ENCODE measurements around the gene ZNF211. TPM values are rescaled to one million over a fixed set of nuclear protein-coding genes. Genes with fewer than 3 reads are reported as not detected.

ZNF211 gene
- total RNA-seq, 1 donor, result 11.7 TPM

DNA sequence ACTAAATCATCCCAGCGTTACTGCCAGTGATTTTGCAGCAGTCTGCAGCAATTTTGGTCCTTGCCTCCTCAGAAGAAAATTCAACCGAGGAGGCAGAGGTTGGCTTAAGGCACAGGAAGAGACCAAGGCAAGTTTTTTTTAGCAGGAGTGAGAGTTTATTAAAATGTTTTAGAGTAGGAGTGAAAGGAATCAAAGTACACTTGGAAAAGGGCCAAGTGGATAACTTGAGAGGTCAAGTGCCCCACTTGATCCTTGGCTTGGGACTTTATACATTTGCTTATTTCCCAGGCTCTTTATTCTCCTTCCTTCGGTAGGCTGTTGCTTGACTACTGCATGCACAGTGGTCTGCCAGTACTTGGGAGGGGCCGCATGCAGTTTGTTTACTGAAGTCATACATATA is 21.9 kb upstream of the ZNF211 start:
- TF ChIP-seq, protein P1, sequence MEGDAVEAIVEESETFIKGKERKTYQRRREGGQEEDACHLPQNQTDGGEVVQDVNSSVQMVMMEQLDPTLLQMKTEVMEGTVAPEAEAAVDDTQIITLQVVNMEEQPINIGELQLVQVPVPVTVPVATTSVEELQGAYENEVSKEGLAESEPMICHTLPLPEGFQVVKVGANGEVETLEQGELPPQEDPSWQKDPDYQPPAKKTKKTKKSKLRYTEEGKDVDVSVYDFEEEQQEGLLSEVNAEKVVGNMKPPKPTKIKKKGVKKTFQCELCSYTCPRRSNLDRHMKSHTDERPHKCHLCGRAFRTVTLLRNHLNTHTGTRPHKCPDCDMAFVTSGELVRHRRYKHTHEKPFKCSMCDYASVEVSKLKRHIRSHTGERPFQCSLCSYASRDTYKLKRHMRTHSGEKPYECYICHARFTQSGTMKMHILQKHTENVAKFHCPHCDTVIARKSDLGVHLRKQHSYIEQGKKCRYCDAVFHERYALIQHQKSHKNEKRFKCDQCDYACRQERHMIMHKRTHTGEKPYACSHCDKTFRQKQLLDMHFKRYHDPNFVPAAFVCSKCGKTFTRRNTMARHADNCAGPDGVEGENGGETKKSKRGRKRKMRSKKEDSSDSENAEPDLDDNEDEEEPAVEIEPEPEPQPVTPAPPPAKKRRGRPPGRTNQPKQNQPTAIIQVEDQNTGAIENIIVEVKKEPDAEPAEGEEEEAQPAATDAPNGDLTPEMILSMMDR (IDR thresholded peaks at IDR 0.05; ENCODE audit: insufficient read depth, low read depth, low read length), result no peak
- no peak overlapping the region for H3K4me3 ChIP-seq (ENCODE audit: low read depth, low read length)
- no peak for DNase-seq (ENCODE audit: low read depth)

DNA sequence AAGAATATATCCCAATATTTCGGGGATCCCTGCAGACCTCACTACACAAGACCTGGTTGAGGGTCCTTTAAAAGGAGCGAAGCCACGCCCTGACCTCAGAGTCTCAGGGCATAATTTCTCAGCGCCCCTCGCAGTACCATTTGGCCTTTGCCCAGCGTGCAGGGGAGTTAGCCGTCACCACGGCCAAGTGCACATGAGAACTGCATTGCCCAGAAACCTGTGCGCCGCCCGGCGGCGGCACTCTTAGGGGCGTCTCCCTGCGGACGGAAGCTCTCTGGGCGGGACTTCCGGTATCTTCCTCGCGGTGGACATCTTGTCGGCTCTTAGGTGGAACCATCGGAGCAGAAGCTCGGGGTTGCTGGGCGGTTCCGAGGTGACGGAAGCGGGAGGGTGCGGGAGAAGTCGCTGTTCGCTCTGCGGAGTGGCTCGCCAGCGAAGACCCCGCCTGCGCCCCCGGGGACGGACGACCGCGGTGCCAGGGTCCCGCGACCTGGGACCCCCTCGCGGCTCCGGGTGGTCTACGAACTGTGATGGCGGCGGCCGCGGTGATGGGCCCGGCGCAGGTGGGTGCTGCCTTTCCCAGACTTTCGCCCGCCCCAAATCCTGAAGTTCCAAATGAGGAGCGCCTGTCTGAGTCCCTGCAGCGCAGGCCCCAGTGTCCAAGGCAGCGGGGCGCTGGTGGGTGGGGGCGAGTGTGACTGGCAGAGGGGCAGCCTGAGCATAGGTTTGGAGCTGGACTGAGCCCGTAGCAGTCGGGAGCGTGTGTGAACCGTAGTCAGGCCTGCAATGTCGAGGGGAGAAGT is 18.8 kb upstream of the ZNF211 start, which contains the start of gene ZNF134:
Gene ZNF134 (plus strand): TSS at position 302 of the 803 bp plus-strand sequence. CDS start 5,227 bp downstream, outside the sequence.
- peak; percentile 89 for DNase-seq (ENCODE audit: low read depth)
- TF ChIP-seq, protein P1 (IDR thresholded peaks at IDR 0.05; ENCODE audit: insufficient read depth, low read depth, low read length), result peak; percentile 52
- peak within 1 kb of the TSS; percentile 98 for H3K4me3 ChIP-seq (ENCODE audit: low read depth, low read length)

DNA sequence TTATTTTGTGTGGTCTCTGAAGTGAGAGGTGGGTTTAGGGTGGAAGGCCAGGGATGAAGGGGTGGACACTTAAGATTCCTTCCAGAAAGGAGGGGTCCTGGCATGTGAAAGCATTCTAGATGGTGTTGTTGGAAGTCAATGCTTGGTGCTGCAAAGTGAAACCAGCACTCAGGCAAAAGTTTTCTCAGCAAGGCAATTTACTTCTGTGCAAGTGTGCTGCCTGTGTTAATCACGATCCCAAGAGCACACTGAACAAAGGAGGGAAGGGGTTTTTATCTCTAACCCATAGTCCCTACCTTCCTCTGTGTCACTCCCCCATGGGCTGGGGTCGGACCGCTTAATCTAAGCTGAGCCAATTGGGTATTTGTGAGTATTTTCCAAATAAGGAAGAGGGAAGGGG is 17.6 kb upstream of the ZNF211 start:
- H3K4me3 ChIP-seq (ENCODE audit: low read depth, low read length), result peak overlapping the region; percentile 98
- no peak for DNase-seq (ENCODE audit: low read depth)
- TF ChIP-seq, protein P1 (IDR thresholded peaks at IDR 0.05; ENCODE audit: insufficient read depth, low read depth, low read length), result no peak

DNA sequence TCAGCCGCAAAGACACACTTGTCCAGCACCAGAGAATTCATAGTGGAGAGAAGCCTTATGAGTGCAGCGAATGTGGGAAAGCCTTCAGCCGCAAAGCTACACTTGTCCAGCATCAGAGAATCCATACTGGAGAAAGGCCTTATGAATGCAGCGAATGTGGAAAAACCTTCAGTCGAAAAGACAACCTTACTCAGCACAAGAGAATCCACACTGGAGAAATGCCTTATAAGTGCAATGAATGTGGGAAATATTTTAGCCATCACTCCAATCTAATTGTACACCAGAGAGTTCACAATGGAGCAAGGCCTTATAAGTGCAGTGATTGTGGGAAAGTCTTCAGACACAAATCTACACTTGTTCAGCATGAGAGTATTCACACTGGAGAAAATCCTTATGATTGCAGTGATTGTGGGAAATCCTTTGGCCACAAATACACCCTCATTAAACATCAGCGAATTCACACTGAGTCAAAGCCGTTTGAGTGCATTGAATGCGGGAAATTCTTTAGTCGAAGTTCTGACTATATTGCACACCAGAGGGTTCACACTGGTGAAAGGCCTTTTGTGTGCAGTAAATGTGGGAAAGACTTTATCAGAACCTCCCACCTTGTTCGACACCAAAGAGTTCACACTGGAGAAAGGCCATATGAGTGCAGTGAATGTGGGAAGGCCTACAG is 12.2 kb upstream of the ZNF211 start:
- no peak overlapping the region for H3K4me3 ChIP-seq (ENCODE audit: low read depth, low read length)
- peak; percentile 10 for DNase-seq (ENCODE audit: low read depth)
- TF ChIP-seq, protein P1 (IDR thresholded peaks at IDR 0.05; ENCODE audit: insufficient read depth, low read depth, low read length), result no peak

DNA sequence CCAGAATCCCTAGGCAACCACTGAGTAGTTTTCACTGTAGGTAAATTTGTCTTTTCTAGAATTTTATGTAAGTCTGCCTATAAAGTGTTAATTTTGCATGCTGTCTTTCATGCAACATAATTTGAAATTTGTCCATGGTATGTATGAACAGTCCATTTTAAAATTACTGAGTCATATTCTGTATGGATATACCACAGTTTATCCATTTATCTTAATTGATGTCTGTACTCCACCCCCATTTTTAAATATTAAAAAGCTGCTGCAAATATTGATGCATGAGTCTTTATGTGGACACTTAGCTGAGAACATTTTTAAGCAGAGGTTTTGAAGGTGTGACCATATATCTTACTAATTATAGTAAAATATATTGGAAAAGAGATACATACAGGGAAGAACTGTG is 9.9 kb upstream of the ZNF211 start:
- TF ChIP-seq, protein P1 (IDR thresholded peaks at IDR 0.05; ENCODE audit: insufficient read depth, low read depth, low read length), result no peak
- no peak overlapping the region for H3K4me3 ChIP-seq (ENCODE audit: low read depth, low read length)
- no peak for DNase-seq (ENCODE audit: low read depth)

GRCh38 chr19:57633832-57634131 is 814 bp downstream of the ZNF211 start:
- no peak for DNase-seq (ENCODE audit: low read depth)
- peak overlapping the region; percentile 95 for H3K4me3 ChIP-seq (ENCODE audit: low read depth, low read length)
- TF ChIP-seq, protein P1 (IDR thresholded peaks at IDR 0.05; ENCODE audit: insufficient read depth, low read depth, low read length), result no peak
